ENCODE data around the gene GTF2H2C. TPM values are rescaled to one million over a fixed set of nuclear protein-coding genes. Genes with fewer than 3 reads are reported as not detected.
"Not testable (repeated sequence)": the region's sequence is repeated elsewhere in the genome, so short reads cannot be mapped to it uniquely, and the experiment has no call there.

GTF2H2C gene
- 36.2 and 43.8 TPM in 2 replicates for total RNA-seq
- 24.1 and 34.4 TPM in 2 replicates for polyA plus RNA-seq
- 20.7 and 29.1 TPM in 2 replicates for polyA plus RNA-seq (2012)
- polyA minus RNA-seq (ENCODE audit: low replicate concordance): 14.2 and 15.7 TPM in 2 replicates

DNA sequence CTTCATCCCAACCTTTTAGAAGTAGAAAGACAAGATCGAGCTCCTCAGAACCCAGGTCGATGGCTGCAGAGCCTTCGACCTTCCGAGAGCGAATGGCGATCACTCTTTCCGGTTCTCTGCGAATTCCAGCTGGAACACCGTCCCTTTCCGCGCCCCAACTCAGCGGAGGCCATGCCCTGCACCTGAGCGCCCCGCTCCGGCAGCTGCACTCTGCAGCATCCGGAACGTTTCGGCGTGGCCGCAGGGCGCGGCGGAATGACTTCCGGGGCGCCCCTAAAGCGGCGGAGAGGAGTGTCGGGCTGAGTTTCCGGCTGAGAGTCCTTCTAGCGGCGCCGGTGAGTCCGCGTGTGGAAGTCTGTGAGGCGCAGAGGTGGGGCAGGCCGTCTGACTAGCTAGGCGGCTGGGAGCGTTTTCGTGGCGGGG lies at the start of gene GTF2H2C:
Gene GTF2H2C (plus strand): TSS at position 284 of the 423 bp plus-strand sequence. CDS start 4,942 bp downstream, outside the sequence.
- peak within 1 kb of the TSS in 3 of 4 experiments; percentile 26 to 52 (median 52) for H3K4me3 ChIP-seq (replicated peaks in 1 of 4; ENCODE audit: control extremely low read depth in 1 of 4, insufficient read depth in 1 of 4, low read depth in 3 of 4, low read length in 4 of 4)
- H3K4me2 ChIP-seq (ENCODE audit: extremely low read depth, insufficient read depth, low read length): peak within 1 kb of the TSS; percentile 51
- TF ChIP-seq, protein P1, sequence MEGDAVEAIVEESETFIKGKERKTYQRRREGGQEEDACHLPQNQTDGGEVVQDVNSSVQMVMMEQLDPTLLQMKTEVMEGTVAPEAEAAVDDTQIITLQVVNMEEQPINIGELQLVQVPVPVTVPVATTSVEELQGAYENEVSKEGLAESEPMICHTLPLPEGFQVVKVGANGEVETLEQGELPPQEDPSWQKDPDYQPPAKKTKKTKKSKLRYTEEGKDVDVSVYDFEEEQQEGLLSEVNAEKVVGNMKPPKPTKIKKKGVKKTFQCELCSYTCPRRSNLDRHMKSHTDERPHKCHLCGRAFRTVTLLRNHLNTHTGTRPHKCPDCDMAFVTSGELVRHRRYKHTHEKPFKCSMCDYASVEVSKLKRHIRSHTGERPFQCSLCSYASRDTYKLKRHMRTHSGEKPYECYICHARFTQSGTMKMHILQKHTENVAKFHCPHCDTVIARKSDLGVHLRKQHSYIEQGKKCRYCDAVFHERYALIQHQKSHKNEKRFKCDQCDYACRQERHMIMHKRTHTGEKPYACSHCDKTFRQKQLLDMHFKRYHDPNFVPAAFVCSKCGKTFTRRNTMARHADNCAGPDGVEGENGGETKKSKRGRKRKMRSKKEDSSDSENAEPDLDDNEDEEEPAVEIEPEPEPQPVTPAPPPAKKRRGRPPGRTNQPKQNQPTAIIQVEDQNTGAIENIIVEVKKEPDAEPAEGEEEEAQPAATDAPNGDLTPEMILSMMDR (conservative IDR thresholded peaks at IDR 0.05 in 1 of 2, IDR thresholded peaks at IDR 0.05 in 1 of 2; ENCODE audit: low read depth in 1 of 2, low read length in 2 of 2): peak; percentile 15 to 23
- DNase-seq (ENCODE audit: low read depth in 2 of 2): peak; percentile 70 to 72
- H4K20me1 ChIP-seq (ENCODE audit: control insufficient read depth, extremely low read depth, insufficient read depth, low read length); H3K9me3 ChIP-seq (ENCODE audit: control insufficient read depth, insufficient read depth, low read depth, low read length); H3K27ac ChIP-seq (ENCODE audit: insufficient read depth, low read length); H3K27me3 ChIP-seq (ENCODE audit: control insufficient read depth, insufficient read depth, low read length); H3K9ac ChIP-seq (ENCODE audit: insufficient read depth, low read length); H3K79me2 ChIP-seq (ENCODE audit: control insufficient read depth, insufficient read depth, low read length); H3K36me3 ChIP-seq (ENCODE audit: control insufficient read depth, insufficient read depth, low read length); H3K4me1 ChIP-seq (ENCODE audit: control insufficient read depth, extremely low read depth, insufficient read depth, low read length): not testable (repeated sequence)
- peak within 1 kb of the TSS; percentile 71 for H2AFZ ChIP-seq (ENCODE audit: low read length)

DNA sequence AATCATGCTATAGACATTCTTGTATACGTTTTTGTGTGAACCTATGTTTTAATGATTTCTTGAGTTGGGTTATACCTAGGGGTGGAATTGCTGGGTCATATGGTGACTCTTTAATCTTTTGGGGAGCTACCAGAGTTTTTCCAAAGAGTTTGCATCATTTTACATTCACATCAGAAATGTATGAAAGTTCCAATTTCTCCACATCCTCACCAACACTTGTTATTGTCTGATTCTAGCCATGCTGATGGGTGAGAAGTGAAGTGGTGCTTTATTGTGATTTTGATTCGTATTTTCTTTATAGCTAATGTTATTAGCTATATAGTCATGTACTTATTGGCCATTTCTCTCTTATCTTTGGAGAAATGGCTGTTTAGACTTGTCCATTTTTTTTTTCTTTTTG lies 49.3 kb upstream of the GTF2H2C start:
- H3K27me3 ChIP-seq (ENCODE audit: control insufficient read depth, insufficient read depth, low read length): no peaks in the 10 kb centered on the region
- H3K27ac ChIP-seq (ENCODE audit: insufficient read depth, low read length): no peak overlapping the region
- DNase-seq (ENCODE audit: low read depth in 2 of 2): no peak
- H3K9ac ChIP-seq (ENCODE audit: insufficient read depth, low read length): no peak overlapping the region
- H3K9me3 ChIP-seq (ENCODE audit: control insufficient read depth, insufficient read depth, low read depth, low read length): no peaks in the 10 kb centered on the region
- no peaks in the 10 kb centered on the region for H4K20me1 ChIP-seq (ENCODE audit: control insufficient read depth, extremely low read depth, insufficient read depth, low read length)
- H2AFZ ChIP-seq (ENCODE audit: low read length): no peak overlapping the region
- H3K36me3 ChIP-seq (ENCODE audit: control insufficient read depth, insufficient read depth, low read length): no peaks in the 10 kb centered on the region
- peaks cover 3% of the 10 kb centered on the region for H3K4me1 ChIP-seq (ENCODE audit: control insufficient read depth, extremely low read depth, insufficient read depth, low read length)
- no peak overlapping the region for H3K4me3 ChIP-seq (replicated peaks in 1 of 4; ENCODE audit: control extremely low read depth in 1 of 4, insufficient read depth in 1 of 4, low read depth in 3 of 4, low read length in 4 of 4)
- TF ChIP-seq EZH2 (IDR thresholded peaks at IDR 0.05; ENCODE audit: low read length, missing control alignments): no peak
- TF ChIP-seq, protein P1 (conservative IDR thresholded peaks at IDR 0.05 in 1 of 2, IDR thresholded peaks at IDR 0.05 in 1 of 2; ENCODE audit: low read depth in 1 of 2, low read length in 2 of 2): no peak
- H3K4me2 ChIP-seq (ENCODE audit: extremely low read depth, insufficient read depth, low read length): no peak overlapping the region
- H3K79me2 ChIP-seq (ENCODE audit: control insufficient read depth, insufficient read depth, low read length): no peaks in the 10 kb centered on the region

DNA sequence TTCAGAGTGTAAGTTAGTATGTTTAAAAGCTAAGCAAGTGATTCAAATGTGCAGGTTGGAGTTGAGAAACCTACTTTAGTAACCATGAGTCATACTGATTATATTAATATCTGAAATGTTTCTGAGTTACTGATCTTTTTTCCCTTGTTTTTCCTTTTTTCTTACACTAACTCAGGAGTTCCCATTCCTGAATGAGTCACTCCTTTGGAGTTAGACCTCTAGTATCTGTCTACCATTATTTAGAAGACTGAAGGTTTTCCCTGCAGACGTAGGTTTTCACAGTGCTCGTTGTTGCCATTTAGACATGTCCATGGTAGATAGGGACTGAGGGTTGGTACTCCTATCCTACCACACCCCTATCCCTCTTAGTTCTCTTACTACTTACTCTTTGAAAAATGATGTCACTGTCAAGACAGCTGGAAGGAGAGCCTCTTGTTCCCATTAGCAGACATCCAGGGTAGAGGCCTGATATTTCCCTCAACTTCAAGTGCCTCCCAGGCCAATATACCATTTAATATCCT lies 47.2 kb upstream of the GTF2H2C start:
- Histone ChIP-seq H2AFZ (ENCODE audit: low read length) (no peak overlapping the region), H3K4me3 (replicated peaks in 1 of 4; ENCODE audit: control extremely low read depth in 1 of 4, insufficient read depth in 1 of 4, low read depth in 3 of 4, low read length in 4 of 4) (no peak overlapping the region), H4K20me1 (ENCODE audit: control insufficient read depth, extremely low read depth, insufficient read depth, low read length) (no peaks in the 10 kb centered on the region), H3K27ac (ENCODE audit: insufficient read depth, low read length) (no peak overlapping the region), H3K79me2 (ENCODE audit: control insufficient read depth, insufficient read depth, low read length) (no peaks in the 10 kb centered on the region), H3K36me3 (ENCODE audit: control insufficient read depth, insufficient read depth, low read length) (no peaks in the 10 kb centered on the region), H3K4me1 (ENCODE audit: control insufficient read depth, extremely low read depth, insufficient read depth, low read length) (peaks cover 3% of the 10 kb centered on the region), H3K9me3 (ENCODE audit: control insufficient read depth, insufficient read depth, low read depth, low read length) (no peaks in the 10 kb centered on the region), H3K4me2 (ENCODE audit: extremely low read depth, insufficient read depth, low read length) (no peak overlapping the region), H3K9ac (ENCODE audit: insufficient read depth, low read length) (no peak overlapping the region), H3K27me3 (ENCODE audit: control insufficient read depth, insufficient read depth, low read length) (no peaks in the 10 kb centered on the region)
- peak; percentile 85 to 90 for DNase-seq (ENCODE audit: low read depth in 2 of 2)
- TF ChIP-seq EZH2 (IDR thresholded peaks at IDR 0.05; ENCODE audit: low read length, missing control alignments): no peak

DNA sequence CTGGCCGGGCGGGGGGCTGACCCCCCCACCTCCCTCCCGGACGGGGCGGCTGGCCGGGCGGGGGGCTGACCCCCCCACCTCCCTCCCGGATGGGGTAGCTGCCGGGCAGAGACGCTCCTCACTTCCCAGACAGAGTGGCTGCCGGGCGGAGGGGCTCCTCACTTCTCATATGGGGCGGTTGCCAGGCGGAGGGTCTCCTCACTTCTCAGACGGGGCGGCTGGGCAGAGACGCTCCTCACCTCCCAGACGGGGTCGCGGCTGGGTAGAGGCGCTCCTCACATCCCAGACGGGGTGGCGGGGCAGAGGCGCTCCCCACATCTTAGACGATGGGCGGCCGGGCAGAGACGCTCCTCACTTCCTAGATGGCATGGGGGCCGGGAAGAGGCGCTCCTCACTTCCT lies 44.4 kb upstream of the GTF2H2C start:
- H3K9ac ChIP-seq (ENCODE audit: insufficient read depth, low read length); H4K20me1 ChIP-seq (ENCODE audit: control insufficient read depth, extremely low read depth, insufficient read depth, low read length); H3K79me2 ChIP-seq (ENCODE audit: control insufficient read depth, insufficient read depth, low read length): not testable (repeated sequence)

More for the DNA sequence above, 44.4 kb upstream of the GTF2H2C start:
- not testable (repeated sequence) for H3K27me3 ChIP-seq (ENCODE audit: control insufficient read depth, insufficient read depth, low read length); H3K4me1 ChIP-seq (ENCODE audit: control insufficient read depth, extremely low read depth, insufficient read depth, low read length); H3K4me2 ChIP-seq (ENCODE audit: extremely low read depth, insufficient read depth, low read length); H3K27ac ChIP-seq (ENCODE audit: insufficient read depth, low read length); DNase-seq (ENCODE audit: low read depth in 2 of 2); H3K36me3 ChIP-seq (ENCODE audit: control insufficient read depth, insufficient read depth, low read length); H2AFZ ChIP-seq (ENCODE audit: low read length); H3K4me3 ChIP-seq (replicated peaks in 1 of 4; ENCODE audit: control extremely low read depth in 1 of 4, insufficient read depth in 1 of 4, low read depth in 3 of 4, low read length in 4 of 4); H3K9me3 ChIP-seq (ENCODE audit: control insufficient read depth, insufficient read depth, low read depth, low read length)
